GM23338 (cell line): Measurements from ENCODE around the gene DAB2. TPM values are rescaled to one million over a fixed set of nuclear protein-coding genes. Genes with fewer than 3 reads are reported as not detected.

Experiments
- ATAC-seq: fragments of 200-7000 bp; cut with Tn5 transposase; 3 replicates; pipeline ENCODE4 v1.9.1; 2020
- DNase-seq: peaks from one replicate; pipeline ENCODE4 v3.0.0-alpha.2; 2015; ENCODE audit warnings: low spot score
- H2AFZ ChIP-seq: fragments of 200-600 bp; sonication (generic); 2 replicates; pipeline ENCODE4 v1.8.0; 2016; ENCODE audit warnings: antibody characterized with exemption, mild to moderate bottlenecking, moderate library complexity
- H3F3A ChIP-seq: fragments of 200-600 bp; sonication (generic); replicated peaks from 2 replicates; pipeline ENCODE4 v1.8.0; 2017; ENCODE audit warnings: antibody characterized with exemption, mixed run types, low read depth
- H3K27ac ChIP-seq: fragments of 200-600 bp; sonication (generic); 2 replicates; pipeline ENCODE4 v1.6.1; 2016; ENCODE audit warnings: low read depth
- H3K27me3 ChIP-seq: fragments of 200-600 bp; sonication (generic); 2 replicates; pipeline ENCODE4 v1.8.0; 2016; ENCODE audit warnings: mild to moderate bottlenecking, mixed run types, moderate library complexity; ENCODE audit not compliant: insufficient read depth
- H3K36me3 ChIP-seq: fragments of 200-600 bp; sonication (generic); 2 replicates; pipeline ENCODE4 v1.8.0; 2016; ENCODE audit warnings: mild to moderate bottlenecking; ENCODE audit not compliant: insufficient read depth
- H3K4me1 ChIP-seq: fragments of 200-600 bp; sonication (generic); 2 replicates; pipeline ENCODE4 v1.8.0; 2016; ENCODE audit warnings: mild to moderate bottlenecking, moderate library complexity; ENCODE audit not compliant: insufficient read depth
- H3K4me2 ChIP-seq: fragments of 200-600 bp; sonication (generic); 2 replicates; pipeline ENCODE4 v1.7.1; 2017; ENCODE audit warnings: mixed run types
- H3K4me3 ChIP-seq: fragments of 200-600 bp; sonication (generic); 2 replicates; pipeline ENCODE4 v1.6.1; 2016; ENCODE audit warnings: mixed run types
- H3K79me2 ChIP-seq: fragments of 200-600 bp; sonication (generic); replicated peaks from 2 replicates; pipeline ENCODE4 v1.8.0; 2017; ENCODE audit warnings: mild to moderate bottlenecking; ENCODE audit not compliant: insufficient read depth
- H3K9me2 ChIP-seq: fragments of 200-600 bp; sonication (generic); 2 replicates; pipeline ENCODE4 v1.8.0; 2017; ENCODE audit not compliant: insufficient read depth
- H4K20me1 ChIP-seq: fragments of 200-600 bp; sonication (generic); replicated peaks from 2 replicates; pipeline ENCODE4 v1.8.0; 2017; ENCODE audit warnings: mild to moderate bottlenecking; ENCODE audit not compliant: insufficient read depth
- H3K27ac Mint-ChIP-seq: 2 replicates; pipeline ENCODE4 v1.8.0; 2020; ENCODE audit warnings: inconsistent platforms, mild to moderate bottlenecking, moderate library complexity, mixed read lengths
- H3K27me3 Mint-ChIP-seq: 3 replicates; pipeline ENCODE4 v1.8.0; 2022; ENCODE audit warnings: low read depth, mild to moderate bottlenecking, moderate library complexity, mixed read lengths, inconsistent platforms; ENCODE audit not compliant: insufficient read depth, poor library complexity
- H3K36me3 Mint-ChIP-seq: 3 replicates; pipeline ENCODE4 v1.8.0; 2021; ENCODE audit warnings: low read depth, mild to moderate bottlenecking, inconsistent platforms, moderate library complexity, mixed read lengths
- H3K4me1 Mint-ChIP-seq: 3 replicates; pipeline ENCODE4 v1.8.0; 2020; ENCODE audit warnings: mild to moderate bottlenecking, inconsistent platforms, mixed read lengths
- H3K4me3 Mint-ChIP-seq: 3 replicates; pipeline ENCODE4 v1.8.0; 2021; ENCODE audit warnings: moderate library complexity, mild to moderate bottlenecking, inconsistent platforms, mixed read lengths
- H3K9me3 Mint-ChIP-seq: 3 replicates; pipeline ENCODE4 v1.8.0; 2020; ENCODE audit warnings: moderate library complexity, mild to moderate bottlenecking, inconsistent platforms, mixed read lengths
- CREB1 ChIP-seq: fragments of 250-450 bp; sonication (Bioruptor Pico); IDR thresholded peaks from 2 replicates; pipeline ENCODE4 v1.5.0; 2020; ENCODE audit warnings: low read depth, mild to moderate bottlenecking, moderate library complexity
- EZH2 ChIP-seq: fragments of 200-600 bp; sonication (generic); IDR thresholded peaks from one replicate; pipeline ENCODE4 v1.8.0; 2017; ENCODE audit warnings: antibody characterized with exemption, mild to moderate bottlenecking, low read depth; ENCODE audit not compliant: unreplicated experiment
- EZH2phosphoT487 ChIP-seq: fragments of 200-600 bp; sonication (generic); IDR thresholded peaks from one replicate; pipeline ENCODE4 v1.8.1; 2018; ENCODE audit warnings: antibody characterized with exemption; ENCODE audit not compliant: unreplicated experiment
- JUNB ChIP-seq: IDR thresholded peaks from one replicate; pipeline ENCODE4 v1.6.1; 2016; ENCODE audit warnings: antibody characterized with exemption; ENCODE audit not compliant: unreplicated experiment
- NANOG ChIP-seq: IDR thresholded peaks from 2 replicates; pipeline ENCODE4 v1.6.1; 2016; ENCODE audit warnings: antibody characterized with exemption, borderline replicate concordance
- POLR2AphosphoS5 ChIP-seq: IDR thresholded peaks from 2 replicates; pipeline ENCODE4 v1.6.1; 2016; ENCODE audit warnings: antibody characterized with exemption, low read depth
- STAT1 ChIP-seq: IDR thresholded peaks from one replicate; pipeline ENCODE4 v1.6.1; 2016; ENCODE audit warnings: antibody characterized with exemption; ENCODE audit not compliant: unreplicated experiment
- ZNF114 ChIP-seq: fragments of 250-450 bp; sonication (Bioruptor Pico); IDR thresholded peaks from 2 replicates; pipeline ENCODE4 v1.5.0; 2020; ENCODE audit warnings: mild to moderate bottlenecking, moderate library complexity
- ZNF331 ChIP-seq: fragments of 250-450 bp; sonication (Bioruptor Pico); IDR thresholded peaks from 2 replicates; pipeline ENCODE4 v1.5.0; 2020; ENCODE audit warnings: low read depth, mild to moderate bottlenecking, moderate library complexity
- polyA plus RNA-seq: library from polyadenylated mRNA; unstranded; fragments of >200 nt; fragmentation: Nextera tagmentation; extraction: Ambion mirVana; gene quantifications from 2 replicates; pipeline ENCODE4 v1.2.1, GENCODE V29; 2016
- total RNA-seq: library from RNA; depleted of rRNA; stranded (reverse); fragments of >200 nt; shearing (Covaris generic); gene quantifications from 2 replicates; pipeline ENCODE4 v1.2.3, GENCODE V29; 2014
- TF ChIP-seq, protein P1 (sequence below): fragments of 250-450 bp; sonication (Bioruptor Pico); IDR thresholded peaks from 2 replicates; pipeline ENCODE4 v1.5.0; 2020; ENCODE audit warnings: mild to moderate bottlenecking, moderate library complexity
- TF ChIP-seq, protein P2 (sequence below): IDR thresholded peaks from one replicate; pipeline ENCODE4 v1.6.1; 2018; ENCODE audit warnings: antibody characterized with exemption; ENCODE audit not compliant: unreplicated experiment
- TF ChIP-seq, protein P3 (sequence below), 2 experiments: fragments of 200-600 bp in 1 of 2; sonication (generic) in 1 of 2; conservative IDR thresholded peaks; 2 replicates each; pipeline versions ENCODE4 v1.5.1 to v1.6.1; 2016 to 2017; ENCODE audit warnings: antibody characterized with exemption in 2 of 2, low read depth in 2 of 2, mild to moderate bottlenecking in 2 of 2, moderate library complexity in 1 of 2
- TF ChIP-seq, protein P4 (sequence below): IDR thresholded peaks from 2 replicates; pipeline ENCODE4 v1.6.1; 2016; ENCODE audit warnings: antibody characterized with exemption

Gene DAB2
- total and polyA plus RNA-seq, 2 experiments from 2014 or later = 6.4 to 8.4 TPM

DNA sequence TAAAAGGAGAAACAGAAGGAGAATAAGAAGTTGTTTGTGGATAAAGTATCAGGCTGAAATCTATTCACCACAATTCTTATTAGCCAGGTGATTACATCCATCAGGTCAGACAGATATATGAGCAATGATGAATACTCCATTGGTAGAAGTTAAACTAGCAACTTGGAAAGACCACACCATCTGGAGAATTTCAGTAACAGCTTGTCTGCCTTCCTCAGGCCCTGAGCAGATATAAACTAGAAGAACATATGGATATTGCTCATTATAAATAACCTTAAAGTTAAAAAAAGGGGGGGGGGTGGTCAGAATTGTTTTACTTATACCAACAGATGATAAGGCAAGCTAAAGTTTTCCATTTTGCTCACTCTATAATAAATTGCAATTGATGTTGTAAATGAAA lies 10.4 kb downstream of the DAB2 start:
- H3K27me3 Mint-ChIP-seq = no peaks in the 10 kb centered on the region
- H3K9me3 Mint-ChIP-seq = no peaks in the 10 kb centered on the region
- no peaks in the 10 kb centered on the region for H3K36me3 ChIP-seq
- H3K27ac Mint-ChIP-seq = no peak overlapping the region
- no peaks in the 10 kb centered on the region for H3K79me2 ChIP-seq
- no peaks in the 10 kb centered on the region for H3K27me3 ChIP-seq
- no peaks in the 10 kb centered on the region for H3K36me3 Mint-ChIP-seq
- no peak overlapping the region for H3K4me3 Mint-ChIP-seq
- no peaks in the 10 kb centered on the region for H3K9me2 ChIP-seq
- peaks cover 34% of the 10 kb centered on the region for H3K4me1 ChIP-seq
- DNase-seq = no peak
- H3K4me2 ChIP-seq = no peak overlapping the region
- no peak overlapping the region for H2AFZ ChIP-seq
- H3K27ac ChIP-seq = no peak overlapping the region
- H3K4me3 ChIP-seq = no peak overlapping the region
- TF ChIP-seq JUNB (no peak), POLR2AphosphoS5 (no peak), ZNF114 (no peak), NANOG (no peak), EZH2 (no peak), CREB1 (CRISPR knock-in tag) (no peak), EZH2phosphoT487 (no peak), ZNF331 (CRISPR knock-in tag) (no peak), STAT1 (no peak)
- TF ChIP-seq, protein P1, sequence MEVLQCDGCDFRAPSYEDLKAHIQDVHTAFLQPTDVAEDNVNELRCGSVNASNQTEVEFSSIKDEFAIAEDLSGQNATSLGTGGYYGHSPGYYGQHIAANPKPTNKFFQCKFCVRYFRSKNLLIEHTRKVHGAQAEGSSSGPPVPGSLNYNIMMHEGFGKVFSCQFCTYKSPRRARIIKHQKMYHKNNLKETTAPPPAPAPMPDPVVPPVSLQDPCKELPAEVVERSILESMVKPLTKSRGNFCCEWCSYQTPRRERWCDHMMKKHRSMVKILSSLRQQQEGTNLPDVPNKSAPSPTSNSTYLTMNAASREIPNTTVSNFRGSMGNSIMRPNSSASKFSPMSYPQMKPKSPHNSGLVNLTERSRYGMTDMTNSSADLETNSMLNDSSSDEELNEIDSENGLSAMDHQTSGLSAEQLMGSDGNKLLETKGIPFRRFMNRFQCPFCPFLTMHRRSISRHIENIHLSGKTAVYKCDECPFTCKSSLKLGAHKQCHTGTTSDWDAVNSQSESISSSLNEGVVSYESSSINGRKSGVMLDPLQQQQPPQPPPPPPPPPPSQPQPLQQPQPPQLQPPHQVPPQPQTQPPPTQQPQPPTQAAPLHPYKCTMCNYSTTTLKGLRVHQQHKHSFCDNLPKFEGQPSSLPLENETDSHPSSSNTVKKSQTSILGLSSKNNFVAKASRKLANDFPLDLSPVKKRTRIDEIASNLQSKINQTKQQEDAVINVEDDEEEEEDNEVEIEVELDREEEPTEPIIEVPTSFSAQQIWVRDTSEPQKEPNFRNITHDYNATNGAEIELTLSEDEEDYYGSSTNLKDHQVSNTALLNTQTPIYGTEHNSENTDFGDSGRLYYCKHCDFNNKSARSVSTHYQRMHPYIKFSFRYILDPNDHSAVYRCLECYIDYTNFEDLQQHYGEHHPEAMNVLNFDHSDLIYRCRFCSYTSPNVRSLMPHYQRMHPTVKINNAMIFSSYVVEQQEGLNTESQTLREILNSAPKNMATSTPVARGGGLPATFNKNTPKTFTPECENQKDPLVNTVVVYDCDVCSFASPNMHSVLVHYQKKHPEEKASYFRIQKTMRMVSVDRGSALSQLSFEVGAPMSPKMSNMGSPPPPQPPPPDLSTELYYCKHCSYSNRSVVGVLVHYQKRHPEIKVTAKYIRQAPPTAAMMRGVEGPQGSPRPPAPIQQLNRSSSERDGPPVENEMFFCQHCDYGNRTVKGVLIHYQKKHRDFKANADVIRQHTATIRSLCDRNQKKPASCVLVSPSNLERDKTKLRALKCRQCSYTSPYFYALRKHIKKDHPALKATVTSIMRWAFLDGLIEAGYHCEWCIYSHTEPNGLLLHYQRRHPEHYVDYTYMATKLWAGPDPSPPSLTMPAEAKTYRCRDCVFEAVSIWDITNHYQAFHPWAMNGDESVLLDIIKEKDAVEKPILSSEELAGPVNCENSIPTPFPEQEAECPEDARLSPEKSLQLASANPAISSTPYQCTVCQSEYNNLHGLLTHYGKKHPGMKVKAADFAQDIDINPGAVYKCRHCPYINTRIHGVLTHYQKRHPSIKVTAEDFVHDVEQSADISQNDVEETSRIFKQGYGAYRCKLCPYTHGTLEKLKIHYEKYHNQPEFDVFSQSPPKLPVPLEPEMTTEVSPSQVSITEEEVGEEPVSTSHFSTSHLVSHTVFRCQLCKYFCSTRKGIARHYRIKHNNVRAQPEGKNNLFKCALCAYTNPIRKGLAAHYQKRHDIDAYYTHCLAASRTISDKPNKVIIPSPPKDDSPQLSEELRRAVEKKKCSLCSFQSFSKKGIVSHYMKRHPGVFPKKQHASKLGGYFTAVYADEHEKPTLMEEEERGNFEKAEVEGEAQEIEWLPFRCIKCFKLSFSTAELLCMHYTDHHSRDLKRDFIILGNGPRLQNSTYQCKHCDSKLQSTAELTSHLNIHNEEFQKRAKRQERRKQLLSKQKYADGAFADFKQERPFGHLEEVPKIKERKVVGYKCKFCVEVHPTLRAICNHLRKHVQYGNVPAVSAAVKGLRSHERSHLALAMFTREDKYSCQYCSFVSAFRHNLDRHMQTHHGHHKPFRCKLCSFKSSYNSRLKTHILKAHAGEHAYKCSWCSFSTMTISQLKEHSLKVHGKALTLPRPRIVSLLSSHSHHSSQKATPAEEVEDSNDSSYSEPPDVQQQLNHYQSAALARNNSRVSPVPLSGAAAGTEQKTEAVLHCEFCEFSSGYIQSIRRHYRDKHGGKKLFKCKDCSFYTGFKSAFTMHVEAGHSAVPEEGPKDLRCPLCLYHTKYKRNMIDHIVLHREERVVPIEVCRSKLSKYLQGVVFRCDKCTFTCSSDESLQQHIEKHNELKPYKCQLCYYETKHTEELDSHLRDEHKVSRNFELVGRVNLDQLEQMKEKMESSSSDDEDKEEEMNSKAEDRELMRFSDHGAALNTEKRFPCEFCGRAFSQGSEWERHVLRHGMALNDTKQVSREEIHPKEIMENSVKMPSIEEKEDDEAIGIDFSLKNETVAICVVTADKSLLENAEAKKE (CRISPR knock-in tag) = no peak
- TF ChIP-seq, protein P2, sequence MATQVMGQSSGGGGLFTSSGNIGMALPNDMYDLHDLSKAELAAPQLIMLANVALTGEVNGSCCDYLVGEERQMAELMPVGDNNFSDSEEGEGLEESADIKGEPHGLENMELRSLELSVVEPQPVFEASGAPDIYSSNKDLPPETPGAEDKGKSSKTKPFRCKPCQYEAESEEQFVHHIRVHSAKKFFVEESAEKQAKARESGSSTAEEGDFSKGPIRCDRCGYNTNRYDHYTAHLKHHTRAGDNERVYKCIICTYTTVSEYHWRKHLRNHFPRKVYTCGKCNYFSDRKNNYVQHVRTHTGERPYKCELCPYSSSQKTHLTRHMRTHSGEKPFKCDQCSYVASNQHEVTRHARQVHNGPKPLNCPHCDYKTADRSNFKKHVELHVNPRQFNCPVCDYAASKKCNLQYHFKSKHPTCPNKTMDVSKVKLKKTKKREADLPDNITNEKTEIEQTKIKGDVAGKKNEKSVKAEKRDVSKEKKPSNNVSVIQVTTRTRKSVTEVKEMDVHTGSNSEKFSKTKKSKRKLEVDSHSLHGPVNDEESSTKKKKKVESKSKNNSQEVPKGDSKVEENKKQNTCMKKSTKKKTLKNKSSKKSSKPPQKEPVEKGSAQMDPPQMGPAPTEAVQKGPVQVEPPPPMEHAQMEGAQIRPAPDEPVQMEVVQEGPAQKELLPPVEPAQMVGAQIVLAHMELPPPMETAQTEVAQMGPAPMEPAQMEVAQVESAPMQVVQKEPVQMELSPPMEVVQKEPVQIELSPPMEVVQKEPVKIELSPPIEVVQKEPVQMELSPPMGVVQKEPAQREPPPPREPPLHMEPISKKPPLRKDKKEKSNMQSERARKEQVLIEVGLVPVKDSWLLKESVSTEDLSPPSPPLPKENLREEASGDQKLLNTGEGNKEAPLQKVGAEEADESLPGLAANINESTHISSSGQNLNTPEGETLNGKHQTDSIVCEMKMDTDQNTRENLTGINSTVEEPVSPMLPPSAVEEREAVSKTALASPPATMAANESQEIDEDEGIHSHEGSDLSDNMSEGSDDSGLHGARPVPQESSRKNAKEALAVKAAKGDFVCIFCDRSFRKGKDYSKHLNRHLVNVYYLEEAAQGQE = no peak
- TF ChIP-seq, protein P3, sequence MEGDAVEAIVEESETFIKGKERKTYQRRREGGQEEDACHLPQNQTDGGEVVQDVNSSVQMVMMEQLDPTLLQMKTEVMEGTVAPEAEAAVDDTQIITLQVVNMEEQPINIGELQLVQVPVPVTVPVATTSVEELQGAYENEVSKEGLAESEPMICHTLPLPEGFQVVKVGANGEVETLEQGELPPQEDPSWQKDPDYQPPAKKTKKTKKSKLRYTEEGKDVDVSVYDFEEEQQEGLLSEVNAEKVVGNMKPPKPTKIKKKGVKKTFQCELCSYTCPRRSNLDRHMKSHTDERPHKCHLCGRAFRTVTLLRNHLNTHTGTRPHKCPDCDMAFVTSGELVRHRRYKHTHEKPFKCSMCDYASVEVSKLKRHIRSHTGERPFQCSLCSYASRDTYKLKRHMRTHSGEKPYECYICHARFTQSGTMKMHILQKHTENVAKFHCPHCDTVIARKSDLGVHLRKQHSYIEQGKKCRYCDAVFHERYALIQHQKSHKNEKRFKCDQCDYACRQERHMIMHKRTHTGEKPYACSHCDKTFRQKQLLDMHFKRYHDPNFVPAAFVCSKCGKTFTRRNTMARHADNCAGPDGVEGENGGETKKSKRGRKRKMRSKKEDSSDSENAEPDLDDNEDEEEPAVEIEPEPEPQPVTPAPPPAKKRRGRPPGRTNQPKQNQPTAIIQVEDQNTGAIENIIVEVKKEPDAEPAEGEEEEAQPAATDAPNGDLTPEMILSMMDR (conservative IDR thresholded peaks at IDR 0.05; ENCODE audit: low read depth in 2 of 2) = no peak
- TF ChIP-seq, protein P4, sequence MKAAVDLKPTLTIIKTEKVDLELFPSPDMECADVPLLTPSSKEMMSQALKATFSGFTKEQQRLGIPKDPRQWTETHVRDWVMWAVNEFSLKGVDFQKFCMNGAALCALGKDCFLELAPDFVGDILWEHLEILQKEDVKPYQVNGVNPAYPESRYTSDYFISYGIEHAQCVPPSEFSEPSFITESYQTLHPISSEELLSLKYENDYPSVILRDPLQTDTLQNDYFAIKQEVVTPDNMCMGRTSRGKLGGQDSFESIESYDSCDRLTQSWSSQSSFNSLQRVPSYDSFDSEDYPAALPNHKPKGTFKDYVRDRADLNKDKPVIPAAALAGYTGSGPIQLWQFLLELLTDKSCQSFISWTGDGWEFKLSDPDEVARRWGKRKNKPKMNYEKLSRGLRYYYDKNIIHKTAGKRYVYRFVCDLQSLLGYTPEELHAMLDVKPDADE = no peak
- H4K20me1 ChIP-seq = no peaks in the 10 kb centered on the region
- no peak for ATAC-seq
- H3F3A ChIP-seq = no peaks in the 10 kb centered on the region
- peaks cover 50% of the 10 kb centered on the region for H3K4me1 Mint-ChIP-seq
